GM12873 (cell line): Measurements from ENCODE around the gene APRT.

Experiments used
- TF ChIP-seq, protein P1 (sequence below): IDR thresholded peaks from 2 replicates; pipeline ENCODE4 v1.5.1; 2012; ENCODE audit warnings: low read depth, mild to moderate bottlenecking, moderate library complexity, low read length, control low read depth; ENCODE audit not compliant: insufficient read depth; ENCODE audit errors: missing control alignments

APRT gene

DNA sequence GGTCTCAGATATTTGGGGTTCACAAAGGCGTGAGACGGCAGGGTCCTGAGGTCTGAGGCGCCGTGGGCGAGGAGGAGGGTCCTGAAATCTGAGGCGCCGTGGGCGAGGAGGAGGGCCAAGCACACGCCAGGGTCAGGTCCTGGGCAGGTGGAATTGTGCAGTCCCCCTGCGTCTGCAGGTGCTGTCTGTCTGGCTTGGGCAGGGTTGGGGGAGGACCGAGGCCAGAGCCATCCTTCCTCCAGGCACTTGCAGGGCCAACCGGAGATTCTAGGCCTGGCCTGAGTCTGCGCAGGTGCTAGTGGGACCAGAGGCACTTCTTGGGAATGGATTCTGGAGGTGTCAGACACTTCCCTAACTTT is 2.4 kb upstream of the APRT start:
- TF ChIP-seq, protein P1, sequence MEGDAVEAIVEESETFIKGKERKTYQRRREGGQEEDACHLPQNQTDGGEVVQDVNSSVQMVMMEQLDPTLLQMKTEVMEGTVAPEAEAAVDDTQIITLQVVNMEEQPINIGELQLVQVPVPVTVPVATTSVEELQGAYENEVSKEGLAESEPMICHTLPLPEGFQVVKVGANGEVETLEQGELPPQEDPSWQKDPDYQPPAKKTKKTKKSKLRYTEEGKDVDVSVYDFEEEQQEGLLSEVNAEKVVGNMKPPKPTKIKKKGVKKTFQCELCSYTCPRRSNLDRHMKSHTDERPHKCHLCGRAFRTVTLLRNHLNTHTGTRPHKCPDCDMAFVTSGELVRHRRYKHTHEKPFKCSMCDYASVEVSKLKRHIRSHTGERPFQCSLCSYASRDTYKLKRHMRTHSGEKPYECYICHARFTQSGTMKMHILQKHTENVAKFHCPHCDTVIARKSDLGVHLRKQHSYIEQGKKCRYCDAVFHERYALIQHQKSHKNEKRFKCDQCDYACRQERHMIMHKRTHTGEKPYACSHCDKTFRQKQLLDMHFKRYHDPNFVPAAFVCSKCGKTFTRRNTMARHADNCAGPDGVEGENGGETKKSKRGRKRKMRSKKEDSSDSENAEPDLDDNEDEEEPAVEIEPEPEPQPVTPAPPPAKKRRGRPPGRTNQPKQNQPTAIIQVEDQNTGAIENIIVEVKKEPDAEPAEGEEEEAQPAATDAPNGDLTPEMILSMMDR = no peak

DNA sequence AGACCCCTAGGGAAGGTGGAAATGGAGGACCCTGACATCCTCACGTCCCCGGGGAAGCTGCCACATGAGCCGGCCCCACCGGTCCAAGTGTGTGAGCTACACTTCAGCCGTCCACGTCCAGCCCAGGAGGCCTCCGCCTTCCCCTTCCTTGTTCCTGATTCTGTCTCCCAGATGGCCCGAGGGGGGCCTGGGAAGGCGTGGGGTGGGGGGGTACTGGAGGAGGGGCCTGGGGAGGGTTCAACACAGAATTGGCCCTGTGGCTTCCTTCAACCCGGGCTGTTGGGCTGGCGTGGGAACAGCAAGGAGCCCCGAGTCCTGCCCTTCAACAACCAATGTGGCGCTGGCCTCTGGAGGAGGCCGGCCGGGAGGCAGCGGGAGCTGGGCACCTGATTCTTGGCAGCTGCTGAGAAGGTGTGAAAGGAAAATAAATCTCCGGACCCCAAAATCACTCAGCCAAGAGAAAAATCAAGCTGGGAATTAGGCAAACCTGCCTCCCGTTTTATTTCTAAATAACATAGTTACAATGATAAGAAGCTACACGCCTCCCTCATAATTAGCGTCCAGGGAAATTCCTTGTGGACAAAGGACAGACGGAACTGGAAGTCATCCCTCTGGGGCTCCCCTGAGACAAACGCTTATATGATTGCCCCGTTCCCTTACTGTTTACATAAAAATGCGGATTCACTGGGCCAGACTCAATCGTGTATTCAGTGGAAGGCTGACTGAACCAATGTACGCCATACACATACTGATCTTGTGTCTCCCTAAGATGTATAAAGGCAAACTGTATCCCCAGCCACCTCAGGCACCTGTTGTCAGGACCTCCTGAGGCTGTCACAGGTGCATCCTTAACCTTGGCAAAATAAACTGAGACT is 1.8 kb upstream of the APRT start:
- TF ChIP-seq, protein P1 = no peak

DNA sequence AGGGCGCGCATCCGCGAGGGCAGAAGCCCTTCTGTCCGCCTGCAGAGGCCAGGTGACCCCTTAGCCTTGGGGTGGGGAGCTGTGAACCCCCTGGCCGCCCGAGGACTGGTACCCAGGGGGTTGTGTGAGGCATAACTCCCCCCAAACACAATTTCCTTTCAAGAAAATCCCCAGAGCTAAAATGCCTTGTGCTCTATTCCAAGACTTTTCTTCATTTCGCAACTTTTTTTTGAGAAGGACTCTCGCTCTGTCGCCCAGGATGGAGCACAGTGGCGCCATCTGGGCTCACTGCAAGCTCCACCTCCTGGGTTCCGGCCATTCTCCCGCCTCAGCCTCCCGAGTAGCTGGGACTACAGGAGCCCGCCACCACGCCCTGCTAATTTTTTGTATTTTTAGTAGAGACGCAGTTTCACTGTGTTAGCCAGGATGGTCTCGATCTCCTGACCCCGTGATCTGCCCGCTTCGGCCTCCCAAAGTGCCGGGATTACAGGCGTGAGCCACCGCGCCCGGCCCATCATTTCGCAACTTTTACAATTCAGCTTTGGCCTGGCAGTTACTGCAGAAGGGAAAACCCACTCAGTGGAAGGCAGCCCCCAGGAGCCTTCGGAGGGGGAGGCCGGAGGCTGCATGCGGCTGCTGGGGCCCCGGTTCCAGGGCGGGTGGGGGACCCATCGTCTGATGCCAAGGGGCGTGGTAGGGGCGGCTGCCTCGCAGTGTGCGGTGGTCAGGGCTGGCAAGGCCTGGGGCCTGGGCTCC is 963 bp upstream of the APRT start:
- TF ChIP-seq, protein P1 = no peak

DNA sequence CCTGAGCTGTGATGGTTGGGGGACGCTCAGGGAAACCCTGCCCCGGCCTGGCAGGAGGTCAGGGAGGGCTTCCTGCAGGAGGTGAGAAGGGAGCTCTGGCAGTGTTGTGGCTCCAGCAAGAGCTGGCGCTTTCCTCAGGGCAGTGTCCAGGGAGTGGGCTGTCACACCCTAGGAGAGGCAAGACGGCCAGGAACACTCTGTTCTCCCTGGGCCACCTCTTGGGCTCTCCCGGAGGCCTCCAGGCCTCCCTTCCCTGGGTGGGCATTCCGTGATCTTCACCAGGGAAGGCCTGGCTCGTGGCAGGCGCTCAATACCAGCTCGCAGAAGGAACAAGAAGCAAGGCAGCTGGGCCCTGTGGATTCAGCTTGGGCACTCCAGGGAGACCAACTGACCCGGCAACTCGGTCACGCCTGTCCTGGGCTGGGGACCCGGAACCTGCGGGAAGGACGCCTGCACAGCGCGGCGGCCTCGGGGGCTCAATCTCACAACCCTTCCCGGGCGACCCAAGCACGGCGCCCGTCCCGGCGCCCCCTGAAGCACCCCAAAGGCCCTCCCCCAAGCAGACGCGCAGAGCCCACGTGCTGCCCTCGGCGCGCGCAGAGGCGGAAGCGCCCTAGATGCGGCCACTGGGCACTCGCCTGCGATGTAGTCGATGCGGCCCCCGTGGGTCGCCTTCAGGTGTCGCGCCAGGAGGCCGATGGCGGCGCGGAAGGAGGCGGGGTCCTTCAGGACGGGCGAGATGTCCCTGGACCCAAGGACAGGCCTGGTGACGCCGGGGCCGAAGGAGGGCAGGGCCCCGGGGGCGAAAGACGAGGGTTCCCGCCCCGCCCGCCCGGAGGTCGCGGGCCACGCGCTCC is 588 bp downstream of the APRT start:
- TF ChIP-seq, protein P1 = no peak

DNA sequence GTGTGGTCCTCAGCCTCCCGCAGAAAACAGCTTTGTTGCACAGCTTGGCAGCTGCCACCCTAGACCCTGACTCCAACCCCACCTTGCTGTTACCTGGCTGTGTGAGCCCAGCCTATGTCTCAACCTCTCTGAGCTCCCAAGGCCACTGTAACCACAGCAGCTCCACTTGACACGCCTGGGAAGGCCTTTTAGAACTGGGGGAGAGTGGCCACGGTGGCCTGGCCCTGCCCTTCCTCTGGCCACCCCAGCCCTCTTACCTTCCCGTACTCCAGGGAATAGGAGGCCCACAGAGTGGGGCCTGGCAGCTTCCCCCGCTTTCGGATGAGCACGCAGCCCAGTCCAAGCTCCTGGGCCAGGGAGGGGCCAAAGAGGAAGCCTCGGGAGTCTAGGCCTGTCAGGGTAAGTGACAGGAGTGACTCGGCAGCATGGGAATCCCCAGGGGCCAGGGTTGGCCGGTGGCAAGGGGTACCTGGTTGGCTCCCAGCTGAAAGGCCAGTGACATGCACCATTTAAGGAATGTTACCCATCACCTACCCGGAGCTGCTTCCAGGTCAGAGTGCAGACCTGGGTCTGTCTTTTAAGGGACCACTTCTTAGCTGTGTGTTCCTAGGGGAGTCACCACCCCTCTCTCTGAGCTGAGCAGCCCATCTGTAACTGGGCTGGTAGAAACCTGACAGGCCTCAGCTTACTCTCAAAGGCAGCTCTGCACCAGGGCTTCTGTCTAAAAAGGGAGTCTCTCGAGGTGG is 1.4 kb downstream of the APRT start:
- TF ChIP-seq, protein P1 = no peak

DNA sequence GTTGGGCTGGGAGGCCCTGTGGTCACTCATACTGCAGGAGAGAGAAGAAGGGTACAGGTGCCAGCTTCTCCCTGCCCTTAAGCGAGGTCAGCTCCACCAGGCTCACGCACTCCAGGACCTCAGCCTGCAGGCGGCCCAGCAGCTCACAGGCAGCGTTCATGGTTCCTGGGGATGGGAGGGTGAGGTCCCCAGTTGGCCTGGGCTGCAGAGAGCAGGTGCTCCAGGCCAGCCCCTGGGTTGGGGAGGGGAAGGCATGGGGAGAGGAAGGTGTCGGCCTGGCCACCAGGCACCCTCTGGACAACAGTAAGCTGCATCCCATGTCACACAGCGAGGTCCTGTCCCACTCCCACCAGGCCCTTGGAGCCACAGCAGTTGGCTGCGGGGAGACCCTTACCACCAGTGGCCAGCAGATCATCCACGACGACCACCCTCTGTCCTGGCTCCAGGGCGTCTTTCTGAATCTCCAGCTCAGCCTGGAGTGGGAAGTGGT is 2.0 kb downstream of the APRT start:
- TF ChIP-seq, protein P1 = no peak
